Endothelial cell of umbilical vein (primary cell): ENCODE data around the gene STK24. TPM values are rescaled to one million over a fixed set of nuclear protein-coding genes. Genes with fewer than 3 reads are reported as not detected.

ENCODE experiments used
- BruUV-seq: library from RNA; stranded (reverse); fragments of 400-500 nt; replicated peaks from 2 replicates; lab custom pipeline; 2021; lab: Mats Ljungman, UMichigan
- CTCF ChIA-PET: fragments of 300-600, 350-600 bp; sonication (Branson Sonifier 250); formaldehyde crosslinking; loops from one replicate; lab custom pipeline; 2021; ENCODE audit warnings: antibody characterized with exemption, inconsistent platforms; lab: Charles Lee
- POLR2A ChIA-PET: fragments of 300-600, 350-600 bp; sonication (Branson Sonifier 250); formaldehyde crosslinking; loops from one replicate; lab custom pipeline; 2021; ENCODE audit warnings: antibody characterized with exemption, inconsistent platforms; lab: Charles Lee
- DNase-seq: peaks from one replicate; pipeline ENCODE4 v3.0.0-alpha.2; 2011; ENCODE audit warnings: low read depth, low spot score
- FAIRE-seq: peaks from 2 replicates; lab custom pipeline; 2011; peaks lifted over from hg19 to GRCh38; lab: Jason Lieb, UNC
- H2AFZ ChIP-seq: 2 replicates; pipeline ENCODE4 v1.6.0; 2012; ENCODE audit warnings: low read depth, low read length, control low read depth, inconsistent platforms
- H3K27ac ChIP-seq: 2 replicates; pipeline ENCODE4 v1.5.1; 2011; ENCODE audit warnings: low read depth, mild to moderate bottlenecking, control low read depth, low read length, moderate library complexity; ENCODE audit not compliant: insufficient read depth
- H3K27me3 ChIP-seq, 2 experiments: 2 replicates each; pipeline versions ENCODE4 v1.6.0 to v1.6.1; 2011; ENCODE audit warnings: low read length in 2 of 2, mixed read lengths in 1 of 2; ENCODE audit not compliant: control insufficient read depth in 2 of 2, insufficient read depth in 2 of 2
- H3K36me3 ChIP-seq, 2 experiments: 2 replicates in 1 of 2; 3 replicates in 1 of 2; pipeline ENCODE4 v1.5.1; 2011; ENCODE audit warnings: low read length in 2 of 2, mild to moderate bottlenecking in 1 of 2, moderate library complexity in 1 of 2; ENCODE audit not compliant: control insufficient read depth in 2 of 2, insufficient read depth in 2 of 2; ENCODE audit errors: extremely low read depth in 1 of 2
- H3K4me1 ChIP-seq: 3 replicates; pipeline ENCODE4 v1.5.1; 2011; ENCODE audit warnings: mild to moderate bottlenecking, low read length; ENCODE audit not compliant: control insufficient read depth, insufficient read depth; ENCODE audit errors: extremely low read depth
- H3K4me2 ChIP-seq: 2 replicates; pipeline ENCODE4 v1.6.1; 2011; ENCODE audit warnings: low read length, control low read depth, mixed read lengths; ENCODE audit not compliant: insufficient read depth
- H3K4me3 ChIP-seq, 3 experiments: fragments of 200-600 bp in 1 of 3; sonication (generic), shearing (Covaris generic) in 1 of 3; replicated peaks in 1 of 3; 2 replicates each; pipeline ENCODE4 v1.5.1; 2011 to 2016; ENCODE audit warnings: control low read depth in 3 of 3, low read length in 3 of 3, mild to moderate bottlenecking in 2 of 3, inconsistent platforms in 1 of 3, low read depth in 1 of 3, moderate library complexity in 1 of 3; ENCODE audit not compliant: insufficient read depth in 1 of 3
- H3K79me2 ChIP-seq: 2 replicates; pipeline ENCODE4 v1.6.0; 2012; ENCODE audit warnings: low read length, inconsistent platforms; ENCODE audit not compliant: control insufficient read depth, insufficient read depth
- H3K9ac ChIP-seq: replicated peaks from 2 replicates; pipeline ENCODE3; 2011; ENCODE audit warnings: low read length, control low read depth; ENCODE audit not compliant: insufficient read depth; ENCODE audit errors: extremely low read depth
- H3K9me1 ChIP-seq: replicated peaks from 3 replicates; pipeline ENCODE4 v1.6.0; 2011; ENCODE audit warnings: mild to moderate bottlenecking, low read length; ENCODE audit not compliant: control insufficient read depth, insufficient read depth; ENCODE audit errors: extremely low read depth
- H3K9me3 ChIP-seq: replicated peaks from 2 replicates; pipeline ENCODE4 v1.5.1; 2012; ENCODE audit warnings: low read length, inconsistent platforms; ENCODE audit not compliant: control insufficient read depth, insufficient read depth
- H4K20me1 ChIP-seq: replicated peaks from 2 replicates; pipeline ENCODE3; 2011; ENCODE audit warnings: mild to moderate bottlenecking, low read length; ENCODE audit not compliant: control insufficient read depth, insufficient read depth; ENCODE audit errors: extremely low read depth
- CTCF ChIP-seq, 2 donors: IDR thresholded peaks; 1 replicate in 1 of 2; 2 replicates in 1 of 2; pipeline ENCODE4 v1.5.1; 2011; ENCODE audit warnings: low read length in 2 of 2, mild to moderate bottlenecking in 2 of 2, moderate library complexity in 2 of 2, control low read depth in 1 of 2, inconsistent platforms in 1 of 2, low read depth in 1 of 2; ENCODE audit not compliant: insufficient read depth in 1 of 2; ENCODE audit errors: extremely low read depth in 1 of 2
- EZH2 ChIP-seq: IDR thresholded peaks from 2 replicates; pipeline ENCODE4 v1.6.1; 2012; ENCODE audit warnings: borderline replicate concordance, low read depth, mild to moderate bottlenecking, moderate library complexity, low read length, inconsistent platforms; ENCODE audit not compliant: severe bottlenecking
- FOS ChIP-seq: IDR thresholded peaks from 2 replicates; pipeline ENCODE4 v1.6.1; 2011; ENCODE audit warnings: mild to moderate bottlenecking, low read length, moderate library complexity, borderline replicate concordance; ENCODE audit not compliant: insufficient read depth
- GATA2 ChIP-seq: IDR thresholded peaks from 2 replicates; pipeline ENCODE4 v1.7.0; 2011; ENCODE audit warnings: low read depth, mild to moderate bottlenecking, moderate library complexity, mixed read lengths, low read length; ENCODE audit not compliant: insufficient read length, insufficient read depth
- JUN ChIP-seq: IDR thresholded peaks from 2 replicates; pipeline ENCODE4 v1.6.1; 2011; ENCODE audit warnings: borderline replicate concordance, low read depth; ENCODE audit not compliant: insufficient read length, insufficient read depth
- MAX ChIP-seq: IDR thresholded peaks from 2 replicates; pipeline ENCODE4 v1.6.1; 2011; ENCODE audit not compliant: insufficient read depth, insufficient read length
- MYC ChIP-seq: IDR thresholded peaks from one replicate; pipeline ENCODE4 v1.6.1; 2011; ENCODE audit warnings: mild to moderate bottlenecking, low read depth, low read length
- POLR2A ChIP-seq: IDR thresholded peaks from 2 replicates; pipeline ENCODE4 v1.6.1; 2012; ENCODE audit warnings: low read depth, mild to moderate bottlenecking, control low read depth, low read length
- POLR2AphosphoS5 ChIP-seq: IDR thresholded peaks from 2 replicates; pipeline ENCODE4 v1.6.1; 2012; ENCODE audit warnings: low read depth, mild to moderate bottlenecking, control low read depth, low read length, moderate library complexity; ENCODE audit not compliant: insufficient read depth
- dilution Hi-C: fragments of 300-500 bp; cut with MboI; formaldehyde crosslinking; loops from one replicate; pipeline ENCODE4 v1.15.0; 2019; ENCODE audit warnings: low sequenced_read_pairs; ENCODE audit not compliant: extremely low pct_ligation_motif_present
- intact Hi-C: fragments of 100-400 bp; cut with micrococcal nuclease; formaldehyde crosslinking; loops from one replicate; pipeline ENCODE4 v1.10.0; 2022
- polyA plus RNA-seq, 4 experiments: library from polyadenylated mRNA; depleted of rRNA in 3 of 4; stranded (reverse) in 3 of 4; unstranded in 1 of 4; fragments of >200 nt; gene quantifications; 2 replicates each; pipeline versions ENCODE4 v1.2.1 to v1.2.3, GENCODE V29; 2011 to 2012; ENCODE audit warnings: missing spikeins in 1 of 4
- total RNA-seq: library from RNA; stranded (reverse); gene quantifications from 2 replicates; pipeline ENCODE4 v1.2.3, GENCODE V29; 2021

Gene STK24
- total and polyA plus RNA-seq, 2 donors (not counting 3 experiments of a cell fraction or from before 2014, with no cell fraction given), result 43.3 to 100 TPM

- intact Hi-C loops (no loop called here), dilution Hi-C loops (no loop called here)
- Histone ChIP-seq H2AFZ (no peak overlapping the region), H3K4me3 (no peak overlapping the region), H3K9ac (no peak overlapping the region), H3K9me1 (no peaks in the 10 kb centered on the region), H3K36me3 (peaks cover 0 to 2% of the 10 kb centered on the region in 2 experiments), H3K27ac (no peak overlapping the region), H3K4me2 (no peak overlapping the region), H4K20me1 (no peaks in the 10 kb centered on the region), H3K9me3 (no peaks in the 10 kb centered on the region), H3K27me3 (no peaks in the 10 kb centered on the region), H3K79me2 (no peaks in the 10 kb centered on the region), H3K4me1 (no peaks in the 10 kb centered on the region)
- POLR2A ChIA-PET, result no interaction called here
- CTCF ChIA-PET, result interaction anchor here (1.5 kb wide), 1 partner anchor 10 kb away, joined by 5 read pairs; no protein-coding TSS in a partner anchor
- no peak for TF ChIP-seq MYC
- no peak for TF ChIP-seq POLR2AphosphoS5
- no peak for TF ChIP-seq CTCF (IDR thresholded peaks at IDR 0.05; ENCODE audit: extremely low read depth in 1 of 2, insufficient read depth in 1 of 2, low read depth in 1 of 2, low read length in 2 of 2)
- no peak for TF ChIP-seq FOS
- no peak for TF ChIP-seq MAX
- no peak for TF ChIP-seq JUN
- no peak for TF ChIP-seq EZH2
- no peak for TF ChIP-seq POLR2A
- no peak for TF ChIP-seq GATA2
- no TSS peak for BruUV-seq
- DNase-seq (no peak), FAIRE-seq (no peak)
These were observed 169.3 kb downstream of the STK24 start for GRCh38 chr13:98407575-98407974.
